CD4-positive, alpha-beta T cell (primary cell): ENCODE results near the gene SCAPER. TPM values are rescaled to one million over a fixed set of nuclear protein-coding genes. Genes with fewer than 3 reads are reported as not detected.

Experiments used
- ATAC-seq: fragments of 200-7000 bp; cut with Tn5 transposase; one replicate; pipeline ENCODE4 v1.10.0; 2022; ENCODE audit warnings: mild to moderate bottlenecking; ENCODE audit not compliant: poor library complexity
- CTCF ChIA-PET: fragments of 350-600 bp; sonication (Branson Sonifier 250); formaldehyde crosslinking; loops from one replicate; lab custom pipeline; 2021; ENCODE audit warnings: antibody characterized with exemption, inconsistent platforms; lab: Charles Lee
- POLR2A ChIA-PET: fragments of 350-600 bp; sonication (Branson Sonifier 250); formaldehyde crosslinking; loops from one replicate; lab custom pipeline; 2021; ENCODE audit warnings: antibody characterized with exemption, inconsistent platforms; lab: Charles Lee
- DNase-seq, 14 experiments: peaks; one replicate each; pipeline ENCODE4 v3.0.0-alpha.2; 2013 to 2020; ENCODE audit warnings: mixed read lengths in 2 of 14
- H3K27ac ChIP-seq, 2 donors: one replicate each; pipeline versions ENCODE4 v1.5.1 to v1.7.0; 2013; ENCODE audit warnings: low read length in 2 of 2, low read depth in 1 of 2, mild to moderate bottlenecking in 1 of 2
- H3K27me3 ChIP-seq, 2 experiments: 1 replicate in 1 of 2; 2 replicates in 1 of 2; pipeline versions ENCODE4 v1.6.1 to v1.7.0; 2013; ENCODE audit warnings: low read length in 2 of 2, control low read depth in 1 of 2, mild to moderate bottlenecking in 1 of 2, moderate library complexity in 1 of 2; ENCODE audit not compliant: insufficient read depth in 2 of 2, control insufficient read depth in 1 of 2
- H3K36me3 ChIP-seq: one replicate; pipeline ENCODE4 v1.6.1; 2013; ENCODE audit warnings: low read length, control low read depth; ENCODE audit not compliant: insufficient read depth
- H3K4me1 ChIP-seq: one replicate; pipeline ENCODE4 v1.6.1; 2013; ENCODE audit warnings: low read length, control low read depth; ENCODE audit not compliant: insufficient read depth
- H3K4me3 ChIP-seq: one replicate; pipeline ENCODE4 v1.5.1; 2013; ENCODE audit warnings: mild to moderate bottlenecking, low read length, moderate library complexity
- H3K9me3 ChIP-seq, 2 experiments: 1 replicate in 1 of 2; 2 replicates in 1 of 2; pipeline versions ENCODE4 v1.6.1 to v1.7.0; 2013; ENCODE audit warnings: low read length in 2 of 2, mild to moderate bottlenecking in 2 of 2, control low read depth in 1 of 2, moderate library complexity in 1 of 2; ENCODE audit not compliant: control insufficient read depth in 1 of 2, insufficient read depth in 1 of 2
- H3K27ac Mint-ChIP-seq: one replicate; pipeline ENCODE4 v1.8.0; 2020; ENCODE audit warnings: mixed read lengths
- H3K27me3 Mint-ChIP-seq: one replicate; pipeline ENCODE4 v1.8.0; 2021; ENCODE audit warnings: mixed read lengths
- H3K36me3 Mint-ChIP-seq: one replicate; pipeline ENCODE4 v1.8.0; 2021; ENCODE audit warnings: low read depth, mixed read lengths
- H3K4me1 Mint-ChIP-seq: one replicate; pipeline ENCODE4 v1.8.0; 2021; ENCODE audit warnings: low read depth, mixed read lengths
- H3K4me3 Mint-ChIP-seq: one replicate; pipeline ENCODE4 v1.8.0; 2020; ENCODE audit warnings: mild to moderate bottlenecking, mixed read lengths
- H3K9me3 Mint-ChIP-seq: one replicate; pipeline ENCODE4 v1.8.0; 2020; ENCODE audit warnings: mixed read lengths
- intact Hi-C, 2 experiments: fragments of 100-400 bp; cut with DNase I in 1 of 2; cut with micrococcal nuclease in 1 of 2; formaldehyde crosslinking; loops; one replicate each; pipeline versions ENCODE4 v1.15.1 to v1.9.0; 2023 to 2025; cut with DNase I, micrococcal nuclease
- total RNA-seq, 174 experiments: library from RNA in 2 of 174; stranded (reverse) in 2 of 174; gene quantifications; one replicate each; pipeline ENCODE4 v1.2.3 and lab custom pipeline; 2021 to 2026
- TF ChIP-seq, protein P1 (sequence below): fragments of 200-600 bp; IDR thresholded peaks from one replicate; pipeline ENCODE4 v1.8.0; 2022; ENCODE audit warnings: antibody characterized with exemption, mild to moderate bottlenecking

Gene SCAPER
- total RNA-seq, 2 experiments from 2014 or later: 40.3 to 41.2 TPM

DNA sequence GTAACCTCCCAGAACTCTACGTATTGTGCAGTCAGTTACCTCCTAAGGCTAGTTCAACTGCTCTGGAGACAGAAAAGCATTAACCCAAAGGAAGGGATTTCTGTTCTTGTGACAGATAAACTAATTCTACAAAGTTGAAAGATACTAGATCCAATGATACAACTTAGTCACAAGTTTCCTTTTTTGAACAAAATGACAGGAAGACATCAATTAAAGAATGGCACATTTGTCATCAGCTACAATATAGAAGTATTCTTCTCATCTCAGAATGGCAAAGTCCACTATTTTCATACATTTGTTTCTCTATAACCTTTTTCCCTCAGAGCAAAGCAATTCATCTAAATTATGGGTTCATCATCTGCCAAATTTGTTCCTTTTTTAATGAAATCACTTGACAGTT lies 524.9 kb downstream of the SCAPER start:
- intact Hi-C loops: no loop called here
- CTCF ChIA-PET: no interaction called here
- no peak overlapping the region for H3K4me3 ChIP-seq
- no peaks in the 10 kb centered on the region for H3K36me3 ChIP-seq
- Mint-ChIP-seq H3K27ac (no peak overlapping the region), H3K4me1 (no peaks in the 10 kb centered on the region), H3K4me3 (no peak overlapping the region), H3K27me3 (no peaks in the 10 kb centered on the region), H3K36me3 (peaks cover 48% of the 10 kb centered on the region), H3K9me3 (no peaks in the 10 kb centered on the region)
- no peaks in the 10 kb centered on the region for H3K9me3 ChIP-seq
- no peaks in the 10 kb centered on the region for H3K27me3 ChIP-seq
- no peaks in the 10 kb centered on the region for H3K4me1 ChIP-seq
- H3K27ac ChIP-seq: no peak overlapping the region
- ATAC-seq: no peak
- TF ChIP-seq, protein P1, sequence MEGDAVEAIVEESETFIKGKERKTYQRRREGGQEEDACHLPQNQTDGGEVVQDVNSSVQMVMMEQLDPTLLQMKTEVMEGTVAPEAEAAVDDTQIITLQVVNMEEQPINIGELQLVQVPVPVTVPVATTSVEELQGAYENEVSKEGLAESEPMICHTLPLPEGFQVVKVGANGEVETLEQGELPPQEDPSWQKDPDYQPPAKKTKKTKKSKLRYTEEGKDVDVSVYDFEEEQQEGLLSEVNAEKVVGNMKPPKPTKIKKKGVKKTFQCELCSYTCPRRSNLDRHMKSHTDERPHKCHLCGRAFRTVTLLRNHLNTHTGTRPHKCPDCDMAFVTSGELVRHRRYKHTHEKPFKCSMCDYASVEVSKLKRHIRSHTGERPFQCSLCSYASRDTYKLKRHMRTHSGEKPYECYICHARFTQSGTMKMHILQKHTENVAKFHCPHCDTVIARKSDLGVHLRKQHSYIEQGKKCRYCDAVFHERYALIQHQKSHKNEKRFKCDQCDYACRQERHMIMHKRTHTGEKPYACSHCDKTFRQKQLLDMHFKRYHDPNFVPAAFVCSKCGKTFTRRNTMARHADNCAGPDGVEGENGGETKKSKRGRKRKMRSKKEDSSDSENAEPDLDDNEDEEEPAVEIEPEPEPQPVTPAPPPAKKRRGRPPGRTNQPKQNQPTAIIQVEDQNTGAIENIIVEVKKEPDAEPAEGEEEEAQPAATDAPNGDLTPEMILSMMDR: no peak
- POLR2A ChIA-PET: no interaction called here
- no peak for DNase-seq

DNA sequence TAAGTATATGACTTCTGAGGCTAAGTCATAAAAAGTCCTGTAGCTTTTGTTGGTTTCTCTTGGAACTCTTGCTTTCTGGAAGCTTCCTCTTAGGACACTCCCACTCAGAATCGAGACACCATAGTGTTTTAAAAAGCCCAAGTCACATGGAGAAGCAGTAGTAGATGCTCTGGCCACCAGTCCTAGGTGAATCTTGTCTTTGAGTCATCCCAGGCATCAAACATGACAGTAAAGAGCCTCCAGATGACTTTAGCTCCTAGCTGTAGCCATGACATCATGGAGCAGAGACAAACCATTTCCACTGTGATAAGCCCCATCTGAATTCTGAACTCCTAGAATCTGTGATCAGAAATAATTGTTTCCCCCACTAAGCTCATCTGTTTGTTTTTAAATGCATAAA lies 526.4 kb downstream of the SCAPER start:
- Histone ChIP-seq H3K36me3 (no peaks in the 10 kb centered on the region), H3K27ac (no peak overlapping the region), H3K4me3 (no peak overlapping the region), H3K4me1 (no peaks in the 10 kb centered on the region), H3K9me3 (no peaks in the 10 kb centered on the region), H3K27me3 (no peaks in the 10 kb centered on the region)
- Mint-ChIP-seq H3K4me3 (no peak overlapping the region), H3K27me3 (no peaks in the 10 kb centered on the region), H3K27ac (no peak overlapping the region), H3K36me3 (peaks cover 59% of the 10 kb centered on the region), H3K4me1 (no peaks in the 10 kb centered on the region), H3K9me3 (no peaks in the 10 kb centered on the region)
- TF ChIP-seq, protein P1: no peak
- intact Hi-C loops: no loop called here
- ChIA-PET POLR2A (no interaction called here), CTCF (no interaction called here)
- ATAC-seq (no peak), DNase-seq (no peak)

DNA sequence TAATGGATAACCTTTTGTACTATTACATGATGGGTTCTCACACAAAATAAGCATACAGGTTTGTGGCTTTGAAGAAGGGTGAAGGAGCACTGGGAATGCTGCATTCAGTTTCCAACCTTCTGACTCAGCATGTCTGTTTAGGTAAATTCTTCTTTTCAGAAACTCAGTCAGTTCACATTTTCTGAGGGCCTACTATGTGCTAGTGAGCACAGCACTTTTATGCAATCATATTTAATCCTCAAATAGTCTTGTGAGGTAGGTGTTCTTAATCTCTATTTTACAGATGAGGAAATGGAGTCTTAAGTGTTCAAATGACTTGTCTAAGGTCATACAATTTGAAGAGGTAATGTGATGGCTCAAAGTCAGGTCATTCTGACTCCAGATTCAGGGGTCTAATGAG lies 527.4 kb downstream of the SCAPER start:
- Histone ChIP-seq H3K27ac (no peak overlapping the region), H3K9me3 (no peaks in the 10 kb centered on the region), H3K4me1 (no peaks in the 10 kb centered on the region), H3K4me3 (no peak overlapping the region), H3K27me3 (no peaks in the 10 kb centered on the region), H3K36me3 (no peaks in the 10 kb centered on the region)
- H3K4me3 Mint-ChIP-seq: no peak overlapping the region
- TF ChIP-seq, protein P1: no peak
- intact Hi-C loops: no loop called here
- ATAC-seq (no peak), DNase-seq (no peak)
- peaks cover 62% of the 10 kb centered on the region for H3K36me3 Mint-ChIP-seq
- H3K27me3 Mint-ChIP-seq: no peaks in the 10 kb centered on the region
- no peak overlapping the region for H3K27ac Mint-ChIP-seq
- CTCF ChIA-PET: no interaction called here
- no peaks in the 10 kb centered on the region for H3K9me3 Mint-ChIP-seq
- no peaks in the 10 kb centered on the region for H3K4me1 Mint-ChIP-seq
- POLR2A ChIA-PET: no interaction called here
